ENCODE measurements around the gene RRM1. TPM values are rescaled to one million over a fixed set of nuclear protein-coding genes. Genes with fewer than 3 reads are reported as not detected.

Gene RRM1
- total and polyA plus RNA-seq, 2 of the 13 experiments (the other 11 are each of a cell fraction or from before 2014, with no cell fraction given) = 17.3 to 108 TPM

- TF ChIP-seq ZNF138 (CRISPR knock-in tag; IDR thresholded peaks at IDR 0.05; ENCODE audit: low read depth) (no peak), ATAD3A (CRISPR knock-in tag; IDR thresholded peaks at IDR 0.05) (no peak), HOXA5 (CRISPR knock-in tag; IDR thresholded peaks at IDR 0.05) (no peak; the same call in 1 of the 2 replicates), ZNF121 (CRISPR knock-in tag; IDR thresholded peaks at IDR 0.05) (peak; percentile 35; the same call in 1 of the 2 replicates), KLF12 (CRISPR knock-in tag; IDR thresholded peaks at IDR 0.05; ENCODE audit: borderline replicate concordance) (peak; percentile 74; the same call in 1 of the 2 replicates), ZNF501 (CRISPR knock-in tag; IDR thresholded peaks at IDR 0.05) (peak; percentile 83), BORCS8-MEF2B (CRISPR knock-in tag; IDR thresholded peaks at IDR 0.05) (peak; percentile 84), JUND (CRISPR knock-in tag; IDR thresholded peaks at IDR 0.05) (peak; percentile 45; the same call in 1 of the 2 replicates), ZZZ3 (CRISPR knock-in tag; IDR thresholded peaks at IDR 0.05; ENCODE audit: borderline replicate concordance) (no peak), EZH2 (conservative IDR thresholded peaks at IDR 0.05; ENCODE audit: low read depth, low read length) (no peak), CHD4 (IDR thresholded peaks at IDR 0.05; ENCODE audit: borderline replicate concordance, low read length) (no peak), SPEN (CRISPR knock-in tag; IDR thresholded peaks at IDR 0.05; ENCODE audit: low read depth) (peak; percentile 97), ZNF773 (CRISPR knock-in tag; IDR thresholded peaks at IDR 0.05; ENCODE audit: borderline replicate concordance) (no peak), ZNF430 (CRISPR knock-in tag; IDR thresholded peaks at IDR 0.05) (peak; percentile 69; the same call in 1 of the 2 replicates), MED13 (CRISPR knock-in tag; IDR thresholded peaks at IDR 0.05) (no peak), ZFP36 (IDR thresholded peaks at IDR 0.05; ENCODE audit: borderline replicate concordance, low read depth, low read length, partially characterized antibody) (no peak), NFYB (CRISPR knock-in tag; IDR thresholded peaks at IDR 0.05) (peak; percentile 76), EP300 (IDR thresholded peaks at IDR 0.05; ENCODE audit: low read depth in 2 of 2, low read length in 2 of 2) (0 out of 4 replicates have a peak, but pooled peaks of 1 of the 2 experiments have one; percentile 24), EP300 (CRISPR knock-in tag; IDR thresholded peaks at IDR 0.05; ENCODE audit: borderline replicate concordance) (no peak)
- TF ChIP-seq, protein P1, sequence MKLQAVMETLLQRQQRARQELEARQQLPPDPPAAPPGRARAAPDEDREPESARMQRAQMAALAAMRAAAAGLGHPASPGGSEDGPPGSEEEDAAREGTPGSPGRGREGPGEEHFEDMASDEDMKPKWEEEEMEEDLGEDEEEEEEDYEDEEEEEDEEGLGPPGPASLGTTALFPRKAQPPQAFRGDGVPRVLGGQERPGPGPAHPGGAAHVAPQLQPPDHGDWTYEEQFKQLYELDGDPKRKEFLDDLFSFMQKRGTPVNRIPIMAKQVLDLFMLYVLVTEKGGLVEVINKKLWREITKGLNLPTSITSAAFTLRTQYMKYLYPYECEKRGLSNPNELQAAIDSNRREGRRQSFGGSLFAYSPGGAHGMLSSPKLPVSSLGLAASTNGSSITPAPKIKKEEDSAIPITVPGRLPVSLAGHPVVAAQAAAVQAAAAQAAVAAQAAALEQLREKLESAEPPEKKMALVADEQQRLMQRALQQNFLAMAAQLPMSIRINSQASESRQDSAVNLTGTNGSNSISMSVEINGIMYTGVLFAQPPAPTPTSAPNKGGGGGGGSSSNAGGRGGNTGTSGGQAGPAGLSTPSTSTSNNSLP (IDR thresholded peaks at IDR 0.05; ENCODE audit: low read depth, low read length) = no peak
- TF ChIP-seq, protein P2, sequence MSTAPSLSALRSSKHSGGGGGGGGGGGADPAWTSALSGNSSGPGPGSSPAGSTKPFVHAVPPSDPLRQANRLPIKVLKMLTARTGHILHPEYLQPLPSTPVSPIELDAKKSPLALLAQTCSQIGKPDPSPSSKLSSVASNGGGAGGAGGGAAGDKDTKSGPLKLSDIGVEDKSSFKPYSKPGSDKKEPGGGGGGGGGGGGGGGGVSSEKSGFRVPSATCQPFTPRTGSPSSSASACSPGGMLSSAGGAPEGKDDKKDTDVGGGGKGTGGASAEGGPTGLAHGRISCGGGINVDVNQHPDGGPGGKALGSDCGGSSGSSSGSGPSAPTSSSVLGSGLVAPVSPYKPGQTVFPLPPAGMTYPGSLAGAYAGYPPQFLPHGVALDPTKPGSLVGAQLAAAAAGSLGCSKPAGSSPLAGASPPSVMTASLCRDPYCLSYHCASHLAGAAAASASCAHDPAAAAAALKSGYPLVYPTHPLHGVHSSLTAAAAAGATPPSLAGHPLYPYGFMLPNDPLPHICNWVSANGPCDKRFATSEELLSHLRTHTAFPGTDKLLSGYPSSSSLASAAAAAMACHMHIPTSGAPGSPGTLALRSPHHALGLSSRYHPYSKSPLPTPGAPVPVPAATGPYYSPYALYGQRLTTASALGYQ (CRISPR knock-in tag; IDR thresholded peaks at IDR 0.05) = peak; percentile 53; the same call in 1 of the 2 replicates
- TF ChIP-seq, protein P3, sequence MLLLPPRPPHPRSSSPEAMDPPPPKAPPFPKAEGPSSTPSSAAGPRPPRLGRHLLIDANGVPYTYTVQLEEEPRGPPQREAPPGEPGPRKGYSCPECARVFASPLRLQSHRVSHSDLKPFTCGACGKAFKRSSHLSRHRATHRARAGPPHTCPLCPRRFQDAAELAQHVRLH (CRISPR knock-in tag; IDR thresholded peaks at IDR 0.05; ENCODE audit: borderline replicate concordance, low read depth) = peak; percentile 83; the same call in 1 of the 2 replicates
These were observed at the start of gene RRM1 (continued) for GRCh38 chr11:4094348-4095291.

Measured in HepG2 (cell line).